NCI-H2029 treated with DMSO at 0.1 percent for 48 hours (cell line): Measurements from ENCODE around the gene AK3.
A peak's percentile ranks its signal among the peaks of the same experiment; 100 is the strongest.

Source experiments
- DNase-seq: peaks from one replicate; lab custom pipeline; 2025; lab: John Stamatoyannopoulos, UW

The AK3 gene

GRCh38 chr9:4704129-4704528 lies 36.9 kb downstream of the AK3 start:
- DNase-seq = no peak

GRCh38 chr9:4701526-4701925 lies 39.5 kb downstream of the AK3 start:
- DNase-seq = no peak

- DNase-seq = no peak
These were observed 40.1 kb downstream of the AK3 start for GRCh38 chr9:4700932-4701331.

GRCh38 chr9:4700091-4700490 lies 40.9 kb downstream of the AK3 start:
- no peak for DNase-seq

- DNase-seq = no peak
These were observed 49.2 kb downstream of the AK3 start for GRCh38 chr9:4691795-4692194.

- DNase-seq = no peak
These were observed 50.9 kb downstream of the AK3 start for GRCh38 chr9:4690144-4690543.

- no peak for DNase-seq
These were observed 51.3 kb downstream of the AK3 start for GRCh38 chr9:4689687-4690104.

- no peak for DNase-seq
These were observed 52.0 kb downstream of the AK3 start for GRCh38 chr9:4689021-4689420.

- DNase-seq = no peak
These were observed 54.4 kb downstream of the AK3 start for GRCh38 chr9:4686584-4686983.

- no peak for DNase-seq
These were observed 54.9 kb downstream of the AK3 start for GRCh38 chr9:4686112-4686511.

GRCh38 chr9:4684820-4685219 lies 56.2 kb downstream of the AK3 start:
- no peak for DNase-seq

GRCh38 chr9:4680750-4681149 lies 60.3 kb downstream of the AK3 start:
- no peak for DNase-seq

GRCh38 chr9:4680173-4680525 lies 60.9 kb downstream of the AK3 start:
- no peak for DNase-seq

GRCh38 chr9:4679268-4680172 lies 61.5 kb downstream of the AK3 start, which contains the start of gene CDC37L1:
TSS of gene CDC37L1 (plus strand) at chr9:4679569. CDS start at chr9:4679768, 199 bp downstream.
- peak; percentile 53 for DNase-seq

GRCh38 chr9:4678679-4679267 lies 62.2 kb downstream of the AK3 start:
- no peak for DNase-seq

GRCh38 chr9:4677392-4677791 lies 63.6 kb downstream of the AK3 start:
- no peak for DNase-seq

- DNase-seq = no peak
These were observed 66.2 kb downstream of the AK3 start for GRCh38 chr9:4674783-4675182.

- DNase-seq = no peak
These were observed 69.3 kb downstream of the AK3 start for GRCh38 chr9:4671737-4672136.

- DNase-seq = no peak
These were observed 70.4 kb downstream of the AK3 start for GRCh38 chr9:4670591-4670990.

GRCh38 chr9:4669890-4670289 lies 71.1 kb downstream of the AK3 start:
- DNase-seq = no peak

- DNase-seq = no peak
These were observed 72.4 kb downstream of the AK3 start for GRCh38 chr9:4668604-4669003.

- no peak for DNase-seq
These were observed 73.3 kb downstream of the AK3 start for GRCh38 chr9:4667681-4668080.

- no peak for DNase-seq
These were observed 74.8 kb downstream of the AK3 start, which contains the start of gene SPATA6L for GRCh38 chr9:4666042-4666699. TSS of gene SPATA6L (minus strand) at chr9:4666480. CDS start at chr9:4666250, 230 bp downstream.
